GM19043 (cell line): ENCODE data around the gene GGPS1.
"Not testable (repeated sequence)": the region's sequence is repeated elsewhere in the genome, so short reads cannot be mapped to it uniquely, and the experiment has no call there.

Source experiments
- ATAC-seq: cut with Tn5 transposase; IDR thresholded peaks from one replicate; pipeline ENCODE4 v1.9.1; 2021; ENCODE audit warnings: low read depth; ENCODE audit not compliant: unreplicated experiment

GGPS1 gene

DNA sequence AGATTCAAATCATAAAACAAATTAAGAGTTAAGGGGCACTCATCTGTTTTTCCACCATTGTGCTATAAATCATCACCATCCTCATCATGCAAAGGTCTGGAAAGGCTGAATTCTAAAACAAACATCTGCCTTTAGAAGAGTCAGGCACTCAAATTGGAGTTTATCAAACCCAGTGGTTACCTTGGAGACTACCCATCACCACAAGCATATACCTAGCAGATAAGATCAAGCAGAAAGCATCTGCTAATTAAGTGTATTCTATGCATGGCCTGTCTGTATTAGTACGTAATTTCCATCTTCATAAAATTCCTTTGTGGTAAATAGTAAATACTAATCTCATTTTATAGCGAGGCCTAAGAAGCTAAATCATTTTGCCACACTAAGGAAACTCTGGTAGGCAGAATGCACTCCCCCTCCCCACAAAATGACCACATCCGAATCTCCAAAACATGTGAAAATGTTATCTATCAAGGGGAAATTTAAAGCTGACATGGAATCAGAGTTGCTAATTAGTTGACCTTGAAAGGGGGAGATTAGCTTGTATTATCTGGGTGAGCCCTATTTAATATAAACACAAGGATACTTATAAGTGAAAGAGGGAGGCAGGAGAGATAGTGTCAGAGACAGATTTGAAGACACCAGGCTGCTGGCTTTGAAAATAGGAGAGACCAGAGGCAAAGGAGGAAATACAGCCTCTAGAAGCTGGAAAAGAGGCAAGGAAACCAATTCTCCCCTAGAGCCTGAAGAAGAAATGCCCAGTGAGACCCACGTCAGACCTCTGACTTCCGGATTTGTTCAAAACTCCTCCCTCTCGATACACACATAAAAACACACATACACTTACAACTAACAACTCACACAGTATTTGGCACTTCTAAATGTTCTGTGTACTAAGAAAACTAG, 23.6 kb upstream of the GGPS1 start:
- ATAC-seq: no peak

DNA sequence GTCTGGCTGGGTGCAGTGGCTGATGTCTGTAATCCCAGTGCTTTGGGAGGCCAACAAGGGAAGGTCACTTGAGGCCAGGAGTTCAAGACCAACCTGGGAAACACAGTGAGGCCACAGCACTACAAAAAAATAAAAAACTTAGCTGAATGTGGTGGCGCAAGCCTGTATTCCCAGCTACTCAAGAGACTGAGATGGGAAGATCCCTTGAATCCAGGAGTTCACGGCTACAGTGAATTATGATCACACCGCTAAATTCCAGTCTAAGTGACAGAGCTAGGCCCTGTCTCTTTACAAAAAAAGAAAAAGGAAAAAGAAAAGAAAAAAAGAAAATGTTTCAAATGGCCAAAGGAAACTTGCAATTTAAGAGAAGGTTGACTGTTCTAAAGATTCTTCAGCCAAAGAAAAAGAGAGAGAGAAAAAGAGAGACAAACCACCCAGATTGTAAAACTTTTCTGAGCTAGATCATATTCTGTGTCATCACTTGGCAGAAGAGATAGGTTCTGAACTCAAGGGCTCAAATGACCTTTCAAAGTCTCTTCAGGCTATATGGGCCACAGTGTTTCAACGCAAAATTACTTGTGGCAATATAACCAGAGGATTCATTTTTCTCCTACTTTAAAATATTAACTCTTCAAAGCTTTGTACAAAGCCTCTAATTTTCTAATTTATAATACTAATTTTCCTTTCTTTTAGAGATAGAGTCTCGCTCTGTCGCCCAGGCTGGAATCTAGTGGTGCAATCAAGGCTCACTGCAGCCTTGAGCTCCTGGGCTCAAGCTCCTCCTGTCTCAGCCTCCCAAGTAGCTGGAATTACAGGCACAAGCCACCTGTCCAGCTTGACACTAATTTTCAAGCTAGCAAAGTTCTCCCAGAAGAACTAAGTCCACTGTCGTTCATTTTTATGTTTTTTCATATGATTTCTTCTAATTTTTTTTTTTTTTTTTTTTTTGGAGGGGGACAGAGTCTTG, 20.9 kb upstream of the GGPS1 start:
- ATAC-seq: no peak

DNA sequence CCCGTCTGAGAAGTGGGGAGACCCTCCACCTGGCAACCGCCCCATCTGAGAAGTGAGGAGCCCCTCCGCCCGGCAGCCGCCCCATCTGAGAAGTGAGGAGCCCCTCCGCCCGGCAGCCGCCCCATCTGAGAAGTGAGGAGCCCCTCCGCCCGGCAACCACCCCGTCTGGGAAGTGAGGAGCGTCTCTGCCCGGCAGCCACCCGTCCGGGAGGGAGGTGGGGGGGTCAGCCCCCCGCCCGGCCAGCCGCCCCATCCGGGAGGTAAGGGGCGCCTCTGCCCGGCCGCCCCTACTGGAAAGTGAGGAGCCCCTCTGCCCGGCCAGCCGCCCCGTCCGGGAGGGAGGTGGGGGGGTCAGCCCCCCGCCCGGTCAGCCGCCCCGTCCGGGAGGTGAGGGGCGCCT, 19.2 kb upstream of the GGPS1 start:
- not testable (repeated sequence) for ATAC-seq

DNA sequence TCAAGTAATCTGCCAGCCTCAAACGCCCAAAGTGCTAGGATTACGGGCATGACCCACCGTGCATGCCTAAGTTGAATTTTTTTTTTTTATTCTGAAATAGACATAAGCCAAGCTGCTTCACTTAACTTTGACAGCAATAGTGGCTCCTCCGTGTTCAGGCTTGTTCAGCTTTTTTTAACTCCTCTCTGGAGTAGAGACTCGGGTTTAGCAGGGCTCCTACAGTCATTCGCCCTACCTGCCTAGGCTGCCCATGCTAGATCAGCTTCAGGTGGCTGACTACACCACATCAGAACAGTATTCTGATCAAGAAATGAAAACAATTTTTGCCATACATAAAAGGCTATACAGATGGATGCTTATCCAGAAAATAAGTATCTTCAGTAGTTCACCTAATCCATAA, 15.1 kb upstream of the GGPS1 start:
- ATAC-seq: no peak

DNA sequence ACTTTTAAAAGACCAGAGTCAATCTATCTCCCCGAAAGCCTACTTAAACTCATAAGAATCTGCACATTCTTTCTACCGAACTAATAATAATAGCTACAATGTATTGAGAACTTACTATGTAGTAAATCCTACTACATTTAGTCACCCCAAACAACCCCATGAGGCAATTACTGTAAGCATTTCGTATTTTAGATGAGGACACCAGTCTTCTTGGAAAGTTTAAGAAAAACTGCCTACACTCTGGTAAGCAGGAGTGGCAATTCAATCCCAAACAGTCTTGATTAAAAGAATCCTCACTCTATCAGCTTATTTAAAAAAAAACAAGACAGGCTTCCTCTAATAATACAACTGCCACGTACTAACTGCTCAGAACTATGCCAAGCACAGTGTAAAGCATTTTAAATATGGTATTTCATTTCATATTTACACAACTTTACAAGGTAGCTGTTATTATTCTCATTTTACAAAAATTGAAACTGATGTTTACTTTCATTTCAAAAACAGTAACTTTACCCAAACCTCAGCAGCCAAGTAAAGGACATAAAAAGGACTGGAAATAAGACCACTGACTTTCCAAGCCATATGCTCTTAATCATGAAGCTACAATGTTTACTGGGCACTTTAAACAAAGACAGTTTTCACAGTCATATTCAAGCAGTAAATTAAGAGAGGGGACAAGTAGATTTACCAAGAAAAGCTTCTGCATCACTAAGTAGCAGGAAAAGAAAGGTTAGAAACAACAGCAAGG, 14.3 kb upstream of the GGPS1 start:
- ATAC-seq: no peak

DNA sequence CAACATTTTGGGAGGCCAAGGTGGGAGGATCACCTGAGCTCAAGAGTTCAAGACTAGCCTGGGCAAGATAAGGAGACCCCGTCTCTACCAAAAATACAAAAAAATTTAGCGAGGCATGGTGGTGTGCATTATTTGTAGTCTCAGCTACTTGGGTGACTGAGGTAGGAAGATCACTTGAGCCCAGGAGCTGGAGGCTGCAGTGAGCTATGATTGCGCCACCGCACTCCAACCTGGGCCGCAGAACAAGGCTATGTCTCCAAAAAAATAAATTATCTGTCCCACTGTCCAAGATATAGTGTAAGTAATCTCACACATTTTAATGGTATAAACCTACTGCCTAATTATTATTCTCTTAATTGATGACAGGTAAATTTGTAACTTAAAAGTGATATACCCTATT, 13.2 kb upstream of the GGPS1 start:
- no peak for ATAC-seq

DNA sequence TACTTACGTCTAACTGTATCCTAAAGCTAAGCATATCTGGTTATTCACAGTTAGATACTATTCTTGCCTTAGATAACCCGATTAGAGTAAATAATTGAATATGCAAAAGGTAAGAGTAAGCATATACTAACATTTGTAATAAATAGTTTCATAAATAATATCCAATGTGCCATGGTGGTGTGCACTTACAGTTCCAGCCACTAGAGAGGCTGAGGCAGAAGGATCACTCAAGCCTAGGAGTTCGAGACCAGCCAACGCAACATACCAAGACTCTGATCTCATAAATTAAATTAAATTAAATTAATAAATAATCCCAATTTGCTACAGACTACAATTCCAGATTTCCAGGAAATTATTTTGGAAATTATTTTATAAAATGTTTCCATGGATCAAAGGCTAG, 12.6 kb upstream of the GGPS1 start:
- no peak for ATAC-seq

DNA sequence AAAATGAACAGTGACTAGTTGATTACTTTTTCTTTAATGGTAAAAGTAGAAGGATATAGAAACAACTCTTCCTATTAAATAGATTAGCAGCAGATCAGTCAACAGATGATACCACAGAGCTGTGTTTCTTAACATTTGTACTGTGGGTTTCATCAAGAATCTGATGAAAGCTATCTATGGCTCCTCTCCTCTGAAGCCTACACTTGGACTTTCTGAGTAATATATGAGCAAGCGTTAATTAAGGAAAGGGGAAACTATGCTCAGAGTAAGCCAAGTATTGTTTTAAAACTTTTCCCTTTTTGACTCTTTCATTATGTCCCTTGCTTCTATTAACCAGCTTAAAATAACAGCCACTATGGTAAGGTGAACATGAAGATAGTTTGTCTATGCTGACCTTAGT, 11.2 kb upstream of the GGPS1 start:
- ATAC-seq: no peak

DNA sequence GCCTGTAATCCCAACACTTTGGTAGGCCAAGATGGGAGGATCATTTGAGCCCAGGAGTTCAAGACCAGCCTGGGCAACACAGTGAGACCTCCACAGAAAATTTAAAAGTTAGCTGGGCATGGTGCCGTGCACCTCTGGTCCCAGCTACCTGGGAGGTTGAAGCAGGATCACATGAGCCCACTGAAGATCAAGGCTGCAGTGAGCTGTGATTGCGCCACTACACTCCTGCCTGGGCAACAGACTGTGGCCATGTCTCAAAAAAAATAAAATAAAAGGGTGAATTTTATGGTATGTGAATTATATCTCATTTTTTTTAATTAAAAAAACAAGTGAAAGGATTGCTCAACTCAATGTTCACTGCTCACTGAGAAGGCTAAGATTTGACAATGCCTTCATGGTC, 9.1 kb upstream of the GGPS1 start:
- no peak for ATAC-seq

DNA sequence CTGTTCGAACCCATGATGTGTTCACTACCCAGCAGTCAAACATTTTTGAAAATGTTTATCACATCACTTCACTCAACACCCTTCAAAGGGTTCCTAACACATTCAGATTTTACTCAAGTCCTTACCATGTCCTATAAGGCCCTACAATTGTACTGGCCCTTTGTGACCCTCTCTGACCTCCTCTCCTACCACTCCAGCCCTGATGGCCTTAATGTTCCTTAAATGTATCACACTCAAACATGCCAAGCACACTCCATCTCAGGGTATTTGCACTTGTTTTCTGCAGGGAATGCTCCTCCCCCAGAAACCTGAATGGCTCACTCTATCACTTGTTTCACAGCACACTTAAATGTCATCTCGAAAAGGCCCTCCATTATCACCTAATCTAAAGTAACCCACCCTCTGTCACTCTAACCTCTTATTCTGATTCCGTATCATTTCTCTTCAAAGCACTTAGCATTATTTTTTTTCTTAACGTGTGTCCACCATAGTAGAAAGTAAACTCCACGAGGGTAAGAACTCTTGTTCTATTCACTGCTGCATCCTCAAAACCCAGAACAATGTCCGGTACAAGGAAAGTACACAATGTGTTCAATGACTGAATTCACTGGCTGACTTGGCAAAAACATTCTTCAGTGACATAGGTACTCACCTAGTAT, 7.7 kb upstream of the GGPS1 start:
- ATAC-seq: no peak

DNA sequence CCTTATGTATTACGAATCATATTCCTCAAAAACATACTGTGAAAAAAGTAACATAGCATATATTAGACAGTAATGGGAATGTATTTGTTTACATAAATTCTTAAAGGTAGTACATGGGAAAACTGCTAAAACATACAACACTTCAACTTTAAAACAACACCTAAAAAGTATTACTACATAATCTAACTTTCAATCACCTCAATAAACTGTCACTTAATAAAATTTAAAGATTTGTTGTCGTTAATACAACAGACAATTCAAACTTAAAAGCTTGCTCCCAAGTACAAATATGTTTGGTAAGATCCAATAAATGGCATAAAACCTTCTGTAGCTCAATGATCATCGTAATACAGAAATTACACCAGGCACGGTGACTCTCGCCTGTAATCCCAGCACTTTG, 4.1 kb upstream of the GGPS1 start:
- no peak for ATAC-seq

DNA sequence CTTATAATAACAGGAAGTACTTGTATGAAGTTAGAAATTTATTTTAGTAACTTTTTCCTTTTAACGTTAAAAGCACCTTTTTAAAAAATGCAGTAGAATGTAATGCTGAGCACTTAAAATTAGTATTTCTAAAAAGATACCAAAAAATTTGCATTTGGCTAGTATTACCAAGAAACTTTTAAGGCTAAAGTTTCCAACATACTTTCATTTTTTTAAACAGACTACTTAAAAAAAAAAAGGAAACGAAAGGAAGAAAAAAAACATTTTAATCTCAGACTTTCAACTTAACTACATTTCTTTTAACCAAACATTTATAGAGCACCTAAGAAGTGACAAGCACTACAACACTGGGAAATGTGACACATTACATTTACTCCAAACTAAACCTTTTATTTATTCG, 3.2 kb upstream of the GGPS1 start:
- ATAC-seq: no peak

DNA sequence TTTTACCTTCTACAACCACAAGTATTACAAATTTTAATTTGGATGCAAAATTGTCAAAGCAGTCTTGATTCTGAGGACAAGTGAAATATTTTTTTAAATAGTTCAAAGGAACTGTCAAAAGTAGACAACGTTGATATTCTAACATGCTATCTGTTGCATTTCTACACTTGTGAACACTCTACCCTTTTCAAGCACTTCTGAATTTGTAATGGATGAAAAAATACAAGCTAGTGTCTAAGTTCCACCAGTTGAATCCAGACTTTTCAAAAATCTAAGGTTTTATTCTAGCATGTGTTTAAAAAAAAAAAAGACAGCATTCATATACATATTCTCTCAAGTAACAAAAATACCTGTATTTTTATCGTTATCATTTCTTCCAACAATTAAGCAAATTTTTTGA, 2.5 kb upstream of the GGPS1 start:
- no peak for ATAC-seq

DNA sequence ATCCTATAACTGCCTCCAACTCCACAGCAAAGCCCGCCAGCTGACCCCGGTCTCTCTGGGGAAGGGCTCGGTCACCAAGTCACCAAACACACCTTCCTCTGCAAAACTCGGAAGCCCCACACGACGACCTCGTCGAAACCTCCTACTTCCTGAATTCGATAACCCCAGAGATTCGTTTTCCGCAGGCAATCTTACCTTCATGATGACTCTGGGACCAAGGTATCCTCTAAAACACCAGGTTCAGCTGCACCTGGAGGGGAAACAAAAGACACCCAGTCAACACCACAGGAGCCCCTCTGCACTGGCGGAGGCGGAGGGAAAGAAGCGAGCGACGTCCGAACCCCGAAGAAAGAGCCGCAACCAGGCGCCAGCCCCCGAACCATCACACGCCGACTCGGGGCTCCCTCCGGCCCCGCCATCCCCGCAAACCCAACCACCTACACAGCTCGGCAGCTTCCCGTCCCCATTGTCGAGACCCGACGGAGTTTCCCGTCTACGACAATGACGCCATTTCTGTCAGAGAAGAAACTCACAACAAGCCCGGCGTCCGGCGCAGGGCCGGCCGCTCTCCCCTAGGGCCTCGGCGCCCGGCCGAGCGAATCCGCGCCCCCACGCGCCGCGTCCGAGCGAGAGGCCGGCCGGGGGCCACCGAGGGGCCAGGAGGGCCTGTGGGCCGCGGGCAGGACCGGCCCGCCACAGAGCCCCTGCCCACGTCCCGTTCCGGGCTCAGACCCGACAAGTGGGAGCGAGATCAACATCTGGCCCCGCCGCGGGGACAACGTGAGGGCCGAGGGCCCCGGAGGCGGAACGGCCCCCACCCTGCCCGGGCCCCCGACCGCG, 1.4 kb upstream of the GGPS1 start:
- no peak for ATAC-seq

DNA sequence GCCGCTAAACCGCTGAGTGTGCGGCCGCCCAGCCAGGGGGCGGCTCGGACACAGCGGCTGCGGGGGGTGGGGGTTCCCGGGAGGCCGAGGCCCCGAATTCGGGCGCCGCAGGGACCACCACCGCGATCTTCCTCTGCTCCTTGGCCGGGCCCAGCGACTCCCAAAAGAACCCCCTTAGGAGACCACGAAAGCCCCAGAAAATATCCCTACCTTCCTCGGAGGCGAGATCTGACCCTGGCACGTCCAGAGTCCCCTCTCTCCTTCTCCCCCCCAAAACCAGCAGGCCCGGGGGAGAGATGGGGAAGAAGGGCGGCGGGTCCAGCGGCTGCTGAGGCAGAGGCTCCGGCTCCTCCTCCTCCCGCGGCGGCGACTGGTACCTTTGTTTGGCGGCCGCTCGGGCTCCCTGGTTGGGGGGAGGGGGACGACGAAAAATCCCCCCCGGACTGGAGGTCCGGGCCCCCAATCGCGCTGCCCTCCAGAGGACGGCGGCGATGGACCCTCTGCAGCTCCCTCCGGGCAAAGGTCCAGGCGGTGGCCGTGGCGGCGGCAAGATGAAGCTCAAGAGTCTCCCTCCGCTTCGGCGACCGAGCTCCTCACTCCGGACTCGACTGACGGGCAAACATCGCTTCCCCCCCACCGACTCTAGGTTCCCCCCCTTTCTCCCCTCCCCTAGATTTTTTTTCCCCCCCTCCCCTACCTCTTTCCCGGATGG, 655 bp upstream of the GGPS1 start, which contains the start of gene ARID4B:
TSS of gene ARID4B (minus strand) at position 621 of the 712 bp plus-strand sequence. CDS start 1,260 bp downstream, outside the sequence.
- no peak for ATAC-seq

DNA sequence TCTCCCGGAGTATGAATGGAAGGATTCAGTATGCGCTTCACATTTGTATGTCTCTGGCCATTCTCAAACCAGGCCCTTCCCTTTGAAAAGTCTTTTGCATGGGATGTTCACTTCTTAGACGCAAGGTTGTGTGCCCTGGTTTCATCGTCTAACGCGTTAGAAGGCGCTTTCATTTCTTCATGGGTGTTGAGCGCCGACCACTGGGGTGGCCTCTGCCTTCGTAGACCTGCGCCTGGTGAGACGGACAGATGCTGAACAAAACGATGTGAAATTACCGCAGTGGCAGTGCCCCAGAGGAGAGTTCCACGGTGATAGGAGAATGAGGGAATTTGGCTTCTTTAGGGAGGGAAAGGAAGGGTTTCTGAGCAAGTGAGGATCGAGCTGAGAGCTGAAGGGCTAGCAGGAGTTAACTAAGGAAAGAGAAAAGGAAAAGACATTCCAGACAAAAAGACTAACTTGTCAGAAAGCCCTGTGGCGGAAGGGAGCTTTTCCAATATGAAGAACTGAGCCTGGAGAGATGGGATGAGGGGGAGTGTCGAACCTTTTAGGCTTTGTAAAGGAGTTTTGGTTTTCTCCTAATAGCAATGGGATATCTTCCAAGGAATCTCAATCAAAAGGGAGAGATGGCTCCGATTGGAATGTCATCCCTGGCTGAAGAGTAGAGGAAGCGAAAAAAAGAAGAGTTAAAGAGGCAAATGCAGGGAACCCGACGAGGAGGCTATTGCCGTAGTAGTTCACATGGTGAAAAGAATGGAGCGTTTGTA, 951 bp downstream of the GGPS1 start:
- ATAC-seq: peak; percentile 22

DNA sequence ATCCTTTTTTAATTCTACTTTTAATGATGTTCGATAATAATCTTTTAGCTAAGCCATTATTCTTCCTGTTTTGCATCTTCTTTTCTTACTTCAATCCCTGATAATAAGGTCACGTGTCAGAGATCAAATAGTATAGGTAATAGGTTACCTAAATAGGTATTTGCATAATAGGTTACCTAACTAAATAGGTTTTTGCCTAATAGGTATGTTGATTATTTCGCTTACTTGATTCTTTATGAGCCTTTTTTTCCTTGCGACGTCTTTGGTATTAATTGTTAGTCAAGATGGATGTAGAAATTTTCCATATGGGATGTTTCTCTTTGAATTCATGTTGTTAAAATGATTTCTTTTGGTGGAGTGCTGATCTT, 2.5 kb downstream of the GGPS1 start:
- no peak for ATAC-seq

DNA sequence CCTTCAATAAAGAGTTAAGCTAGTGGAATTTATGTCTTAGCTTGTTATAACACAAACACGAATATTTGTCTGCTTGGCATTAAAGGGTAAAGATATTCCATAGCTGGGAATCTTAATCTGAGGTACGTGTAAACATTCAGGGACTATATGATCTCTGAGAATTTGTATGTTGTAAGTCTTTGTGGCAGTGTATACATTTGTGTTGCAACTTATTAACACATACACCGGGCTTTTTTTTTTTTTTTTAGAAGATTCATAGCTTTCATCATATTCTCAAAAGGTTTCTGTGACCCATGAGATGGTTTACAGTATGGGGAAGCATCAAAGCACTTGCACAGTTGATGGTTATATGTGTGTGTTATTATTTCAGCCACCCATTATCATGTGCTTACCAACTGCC, 3.0 kb downstream of the GGPS1 start:
- ATAC-seq: no peak
